ENCODE measurements around the gene RAB3B.

RAB3B gene

DNA sequence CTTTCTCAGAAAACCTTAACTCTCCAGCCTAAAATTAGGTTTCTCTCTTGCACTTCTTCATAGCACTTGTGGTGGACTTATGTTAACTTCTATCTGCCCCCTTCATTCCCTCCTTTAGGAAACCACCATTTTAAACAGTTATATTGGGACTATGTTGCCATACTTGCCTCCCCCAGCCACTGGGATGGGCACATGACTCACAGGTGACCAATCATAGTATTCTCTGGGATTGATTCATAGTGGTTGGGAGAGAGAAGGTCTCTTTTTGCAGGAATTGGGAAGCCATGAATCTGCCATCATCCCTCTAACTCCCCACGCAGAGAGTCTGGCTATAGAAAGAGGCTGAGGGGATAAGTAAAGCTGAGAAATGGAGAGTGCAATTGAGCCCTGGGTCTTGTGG is 61.6 kb downstream of the RAB3B start:
- H2BK5ac ChIP-seq (ENCODE audit: low read length) = no peak overlapping the region
- H3K27me3 ChIP-seq (ENCODE audit: control insufficient read depth in 3 of 3, insufficient read depth in 3 of 3, low read depth in 1 of 3, low read length in 3 of 3) = peaks cover 0 to 38% (median 0%) of the 10 kb centered on the region in 3 experiments
- no peak overlapping the region for H3K14ac ChIP-seq (ENCODE audit: low read length)
- H4K91ac ChIP-seq (ENCODE audit: low read depth, low read length, poor library complexity) = no peak overlapping the region
- no peak overlapping the region for H3K4me2 ChIP-seq (ENCODE audit: insufficient read depth, low read length, poor library complexity, severe bottlenecking)
- no peak overlapping the region for H3K18ac ChIP-seq (ENCODE audit: low read length)
- no peaks in the 10 kb centered on the region for H3K79me1 ChIP-seq (ENCODE audit: low read depth, low read length)
- no peak overlapping the region for H3K27ac ChIP-seq (replicated peaks; ENCODE audit: low read length)
- no peak overlapping the region for H3K9ac ChIP-seq (ENCODE audit: low read depth, low read length, poor library complexity)
- H3K4me3 ChIP-seq (ENCODE audit: low read length in 2 of 2) = no peak overlapping the region
- no peak overlapping the region for H2AK5ac ChIP-seq (ENCODE audit: low read depth, low read length)
- H3K36me3 ChIP-seq (replicated peaks in 1 of 2; ENCODE audit: control insufficient read depth in 2 of 2, insufficient read depth in 2 of 2, low read length in 2 of 2) = peaks cover 0 to 2% of the 10 kb centered on the region in 2 donors
- H2BK15ac ChIP-seq (ENCODE audit: low read length) = no peak overlapping the region
- no CpG with 5 or more reads among the region's 1 CpG for WGBS, 2 donors (ENCODE audit: extremely low coverage in 2 of 2, insufficient read length in 2 of 2, insufficient replicate concordance in 1 of 2)
- H3K4me1 ChIP-seq (ENCODE audit: control insufficient read depth in 2 of 2, insufficient read depth in 1 of 2, low read depth in 1 of 2, low read length in 2 of 2) = peaks cover 0 to 1% of the 10 kb centered on the region in 2 donors
- no peak overlapping the region for H2BK12ac ChIP-seq (ENCODE audit: low read length)
- H4K8ac ChIP-seq (ENCODE audit: low read depth, low read length) = no peak overlapping the region
- no peaks in the 10 kb centered on the region for H3K9me3 ChIP-seq (replicated peaks in 1 of 2; ENCODE audit: control insufficient read depth in 2 of 2, insufficient read depth in 1 of 2, low read depth in 1 of 2, low read length in 2 of 2)
- H3K23ac ChIP-seq (ENCODE audit: low read depth, low read length, poor library complexity) = no peak overlapping the region
- no peak overlapping the region for H2AFZ ChIP-seq (ENCODE audit: low read length)
- H3K4ac ChIP-seq (ENCODE audit: low read length) = no peak overlapping the region
- no peak overlapping the region for H2BK120ac ChIP-seq (ENCODE audit: low read depth, low read length)
- no peak for DNase-seq (ENCODE audit: low spot score)

GRCh38 chr1:51927029-51927428 is 63.5 kb downstream of the RAB3B start:
- Histone ChIP-seq H3K79me1 (ENCODE audit: low read depth, low read length) (no peaks in the 10 kb centered on the region), H3K4me2 (ENCODE audit: insufficient read depth, low read length, poor library complexity, severe bottlenecking) (no peak overlapping the region), H4K91ac (ENCODE audit: low read depth, low read length, poor library complexity) (no peak overlapping the region), H2AFZ (ENCODE audit: low read length) (no peak overlapping the region), H2BK5ac (ENCODE audit: low read length) (no peak overlapping the region), H3K4me3 (ENCODE audit: low read length in 2 of 2) (no peak overlapping the region), H3K14ac (ENCODE audit: low read length) (no peak overlapping the region), H3K27me3 (ENCODE audit: control insufficient read depth in 3 of 3, insufficient read depth in 3 of 3, low read depth in 1 of 3, low read length in 3 of 3) (peaks cover 0 to 50% (median 0%) of the 10 kb centered on the region in 3 experiments), H2BK120ac (ENCODE audit: low read depth, low read length) (no peak overlapping the region), H3K18ac (ENCODE audit: low read length) (no peak overlapping the region), H3K4me1 (ENCODE audit: control insufficient read depth in 2 of 2, insufficient read depth in 1 of 2, low read depth in 1 of 2, low read length in 2 of 2) (peaks cover 0 to 3% of the 10 kb centered on the region in 2 donors), H2BK15ac (ENCODE audit: low read length) (no peak overlapping the region), H3K36me3 (replicated peaks in 1 of 2; ENCODE audit: control insufficient read depth in 2 of 2, insufficient read depth in 2 of 2, low read length in 2 of 2) (no peaks in the 10 kb centered on the region), H3K9ac (ENCODE audit: low read depth, low read length, poor library complexity) (no peak overlapping the region), H3K23ac (ENCODE audit: low read depth, low read length, poor library complexity) (no peak overlapping the region), H3K27ac (replicated peaks; ENCODE audit: low read length) (no peak overlapping the region), H3K9me3 (replicated peaks in 1 of 2; ENCODE audit: control insufficient read depth in 2 of 2, insufficient read depth in 1 of 2, low read depth in 1 of 2, low read length in 2 of 2) (no peaks in the 10 kb centered on the region), H2BK12ac (ENCODE audit: low read length) (no peak overlapping the region), H3K4ac (ENCODE audit: low read length) (no peak overlapping the region), H2AK5ac (ENCODE audit: low read depth, low read length) (no peak overlapping the region), H4K8ac (ENCODE audit: low read depth, low read length) (no peak overlapping the region)
- WGBS, 2 donors (ENCODE audit: extremely low coverage in 2 of 2, insufficient read length in 2 of 2, insufficient replicate concordance in 1 of 2) = no CpG with 5 or more reads among the region's 2 CpGs
- DNase-seq (ENCODE audit: low spot score) = no peak

GRCh38 chr1:51926171-51926812 is 64.2 kb downstream of the RAB3B start:
- Histone ChIP-seq H2BK15ac (ENCODE audit: low read length) (no peak overlapping the region), H3K4me2 (ENCODE audit: insufficient read depth, low read length, poor library complexity, severe bottlenecking) (no peak overlapping the region), H3K79me1 (ENCODE audit: low read depth, low read length) (no peaks in the 10 kb centered on the region), H3K18ac (ENCODE audit: low read length) (no peak overlapping the region), H3K23ac (ENCODE audit: low read depth, low read length, poor library complexity) (no peak overlapping the region), H4K8ac (ENCODE audit: low read depth, low read length) (no peak overlapping the region), H3K27ac (replicated peaks; ENCODE audit: low read length) (no peak overlapping the region), H2BK5ac (ENCODE audit: low read length) (no peak overlapping the region), H2AFZ (ENCODE audit: low read length) (no peak overlapping the region), H2BK120ac (ENCODE audit: low read depth, low read length) (no peak overlapping the region), H4K91ac (ENCODE audit: low read depth, low read length, poor library complexity) (no peak overlapping the region), H2BK12ac (ENCODE audit: low read length) (no peak overlapping the region), H3K14ac (ENCODE audit: low read length) (no peak overlapping the region), H3K9ac (ENCODE audit: low read depth, low read length, poor library complexity) (no peak overlapping the region), H3K9me3 (replicated peaks in 1 of 2; ENCODE audit: control insufficient read depth in 2 of 2, insufficient read depth in 1 of 2, low read depth in 1 of 2, low read length in 2 of 2) (no peaks in the 10 kb centered on the region), H3K4me3 (ENCODE audit: low read length in 2 of 2) (no peak overlapping the region), H2AK5ac (ENCODE audit: low read depth, low read length) (no peak overlapping the region), H3K4me1 (ENCODE audit: control insufficient read depth in 2 of 2, insufficient read depth in 1 of 2, low read depth in 1 of 2, low read length in 2 of 2) (peaks cover 2 to 9% of the 10 kb centered on the region in 2 donors), H3K4ac (ENCODE audit: low read length) (no peak overlapping the region), H3K36me3 (replicated peaks in 1 of 2; ENCODE audit: control insufficient read depth in 2 of 2, insufficient read depth in 2 of 2, low read length in 2 of 2) (no peaks in the 10 kb centered on the region), H3K27me3 (ENCODE audit: control insufficient read depth in 3 of 3, insufficient read depth in 3 of 3, low read depth in 1 of 3, low read length in 3 of 3) (peaks cover 0 to 57% (median 0%) of the 10 kb centered on the region in 3 experiments)
- peak; percentile 20 for DNase-seq (ENCODE audit: low spot score)
- no CpG with 5 or more reads among the region's 5 CpGs for WGBS, 2 donors (ENCODE audit: extremely low coverage in 2 of 2, insufficient read length in 2 of 2, insufficient replicate concordance in 1 of 2)

- WGBS, 2 donors (ENCODE audit: extremely low coverage in 2 of 2, insufficient read length in 2 of 2, insufficient replicate concordance in 1 of 2) = no CpG with 5 or more reads among the region's 1 CpG
- no peaks in the 10 kb centered on the region for H3K9me3 ChIP-seq (replicated peaks in 1 of 2; ENCODE audit: control insufficient read depth in 2 of 2, insufficient read depth in 1 of 2, low read depth in 1 of 2, low read length in 2 of 2)
- peaks cover 13 to 23% of the 10 kb centered on the region in 2 donors for H3K4me1 ChIP-seq (ENCODE audit: control insufficient read depth in 2 of 2, insufficient read depth in 1 of 2, low read depth in 1 of 2, low read length in 2 of 2)
- H2BK5ac ChIP-seq (ENCODE audit: low read length) = no peak overlapping the region
- no peaks in the 10 kb centered on the region for H3K36me3 ChIP-seq (replicated peaks in 1 of 2; ENCODE audit: control insufficient read depth in 2 of 2, insufficient read depth in 2 of 2, low read length in 2 of 2)
- no peak overlapping the region for H2BK12ac ChIP-seq (ENCODE audit: low read length)
- DNase-seq (ENCODE audit: low spot score) = no peak
- H2BK120ac ChIP-seq (ENCODE audit: low read depth, low read length) = no peak overlapping the region
- no peak overlapping the region for H2AFZ ChIP-seq (ENCODE audit: low read length)
- H3K4ac ChIP-seq (ENCODE audit: low read length) = no peak overlapping the region
- no peak overlapping the region for H3K4me3 ChIP-seq (ENCODE audit: low read length in 2 of 2)
- H4K8ac ChIP-seq (ENCODE audit: low read depth, low read length) = no peak overlapping the region
- H3K4me2 ChIP-seq (ENCODE audit: insufficient read depth, low read length, poor library complexity, severe bottlenecking) = no peak overlapping the region
- no peaks in the 10 kb centered on the region for H3K79me1 ChIP-seq (ENCODE audit: low read depth, low read length)
- no peak overlapping the region for H4K91ac ChIP-seq (ENCODE audit: low read depth, low read length, poor library complexity)
- H2BK15ac ChIP-seq (ENCODE audit: low read length) = no peak overlapping the region
- H3K18ac ChIP-seq (ENCODE audit: low read length) = no peak overlapping the region
- H3K23ac ChIP-seq (ENCODE audit: low read depth, low read length, poor library complexity) = no peak overlapping the region
- H3K14ac ChIP-seq (ENCODE audit: low read length) = no peak overlapping the region
- H2AK5ac ChIP-seq (ENCODE audit: low read depth, low read length) = no peak overlapping the region
- no peak overlapping the region for H3K27ac ChIP-seq (replicated peaks; ENCODE audit: low read length)
- no peak overlapping the region for H3K9ac ChIP-seq (ENCODE audit: low read depth, low read length, poor library complexity)
- H3K27me3 ChIP-seq (ENCODE audit: control insufficient read depth in 3 of 3, insufficient read depth in 3 of 3, low read depth in 1 of 3, low read length in 3 of 3) = peaks cover 0 to 75% (median 0%) of the 10 kb centered on the region in 3 experiments
Measured at GRCh38 chr1:51924455-51924854, 66.0 kb downstream of the RAB3B start.
